H1 (cell line): ENCODE measurements around the gene DMXL1.

ENCODE experiments used
- CTCF ChIP-seq, 3 experiments: IDR thresholded peaks; 1 replicate in 2 of 3; 2 replicates in 1 of 3; pipeline versions ENCODE4 v1.5.1 to v1.6.1; 2011; ENCODE audit warnings: low read length in 3 of 3, mild to moderate bottlenecking in 3 of 3, inconsistent platforms in 2 of 3, low read depth in 1 of 3, moderate library complexity in 1 of 3; ENCODE audit not compliant: insufficient read depth in 1 of 3; ENCODE audit errors: control extremely low read depth in 1 of 3
- FOSL1 ChIP-seq: IDR thresholded peaks from 2 replicates; pipeline ENCODE4 v1.6.1; 2011; ENCODE audit warnings: mild to moderate bottlenecking, low read depth, low read length, moderate library complexity; ENCODE audit not compliant: insufficient read depth
- JUND ChIP-seq: IDR thresholded peaks from 2 replicates; pipeline ENCODE4 v1.6.1; 2011; ENCODE audit warnings: mild to moderate bottlenecking, improper control_type of control experiment, low read length
- KDM1A ChIP-seq: fragments of 200-600, 300-600 bp; sonication (generic); IDR thresholded peaks from 2 replicates; pipeline ENCODE4 v1.7.1; 2016; ENCODE audit warnings: mild to moderate bottlenecking, low read length, borderline replicate concordance
- MAFK ChIP-seq: IDR thresholded peaks from 2 replicates; pipeline ENCODE4 v1.6.1; 2012; ENCODE audit warnings: low read depth, mild to moderate bottlenecking, improper control_type of control experiment, low read length
- NRF1 ChIP-seq: IDR thresholded peaks from 2 replicates; pipeline ENCODE4 v1.6.1; 2011; ENCODE audit warnings: mild to moderate bottlenecking, low read depth, low read length, improper control_type of control experiment
- POLR2A ChIP-seq, 2 experiments: IDR thresholded peaks; 1 replicate in 1 of 2; 2 replicates in 1 of 2; pipeline ENCODE4 v1.6.1; 2011; ENCODE audit warnings: low read depth in 2 of 2, low read length in 2 of 2, mild to moderate bottlenecking in 2 of 2; ENCODE audit errors: control extremely low read depth in 1 of 2
- POU5F1 ChIP-seq: IDR thresholded peaks from 2 replicates; pipeline ENCODE4 v1.6.1; 2011; ENCODE audit warnings: low read depth, mild to moderate bottlenecking, low read length, moderate library complexity
- RNF2 ChIP-seq: fragments of 200-900, 300-1000 bp; sonication (generic); IDR thresholded peaks from 2 replicates; pipeline ENCODE4 v1.7.1; 2016; ENCODE audit warnings: borderline replicate concordance, low read depth, mild to moderate bottlenecking, antibody characterized with exemption, low read length; ENCODE audit not compliant: poor library complexity, severe bottlenecking; ENCODE audit errors: missing control alignments
- SP1 ChIP-seq: IDR thresholded peaks from 2 replicates; pipeline ENCODE4 v1.6.1; 2011; ENCODE audit warnings: low read depth, low read length
- TCF12 ChIP-seq: IDR thresholded peaks from 2 replicates; pipeline ENCODE4 v1.6.1; 2011; ENCODE audit warnings: low read depth, mild to moderate bottlenecking, low read length
- USF2 ChIP-seq: IDR thresholded peaks from 2 replicates; pipeline ENCODE4 v1.6.1; 2011; ENCODE audit warnings: low read length, improper control_type of control experiment
- YY1 ChIP-seq: IDR thresholded peaks from 2 replicates; pipeline ENCODE4 v1.6.1; 2011; ENCODE audit warnings: low read depth, mild to moderate bottlenecking, low read length
- ZNF274 ChIP-seq: IDR thresholded peaks from 2 replicates; pipeline ENCODE4 v1.7.0; 2012; ENCODE audit warnings: low read length, borderline replicate concordance; ENCODE audit errors: extremely low read depth

- TF ChIP-seq POLR2A (IDR thresholded peaks at IDR 0.05; ENCODE audit: control extremely low read depth in 1 of 2, low read depth in 2 of 2, low read length in 2 of 2) (no peak), USF2 (no peak), RNF2 (no peak), MAFK (no peak), KDM1A (no peak), CTCF (IDR thresholded peaks at IDR 0.05; ENCODE audit: control extremely low read depth in 1 of 3, insufficient read depth in 1 of 3, low read depth in 1 of 3, low read length in 3 of 3) (no peak), NRF1 (no peak), JUND (no peak), FOSL1 (no peak), YY1 (no peak), SP1 (no peak), ZNF274 (no peak), POU5F1 (no peak), TCF12 (no peak)
Observed at GRCh38 chr5:119037496-119038215, 33.2 kb upstream of the DMXL1 start.
